GM12872 (cell line): Measurements from ENCODE around the gene NXN.

Experiments used
- CTCF ChIP-seq: IDR thresholded peaks from 3 replicates; pipeline ENCODE4 v1.5.1; 2011; ENCODE audit warnings: low read depth, mild to moderate bottlenecking, low read length, moderate library complexity; ENCODE audit not compliant: insufficient read depth

The NXN gene

GRCh38 chr17:869086-869485 is 110.5 kb downstream of the NXN start:
- TF ChIP-seq CTCF, result no peak

- TF ChIP-seq CTCF, result no peak
Measured at GRCh38 chr17:867896-868489, 111.6 kb downstream of the NXN start.

GRCh38 chr17:866568-867103 is 112.9 kb downstream of the NXN start:
- TF ChIP-seq CTCF, result no peak

GRCh38 chr17:864315-864714 is 115.3 kb downstream of the NXN start:
- no peak for TF ChIP-seq CTCF

GRCh38 chr17:863880-864279 is 115.7 kb downstream of the NXN start:
- TF ChIP-seq CTCF, result no peak

GRCh38 chr17:862582-862981 is 117.0 kb downstream of the NXN start:
- no peak for TF ChIP-seq CTCF

GRCh38 chr17:861364-861763 is 118.2 kb downstream of the NXN start:
- no peak for TF ChIP-seq CTCF
